ENCODE measurements around the gene PLEKHM3. TPM values are rescaled to one million over a fixed set of nuclear protein-coding genes. Genes with fewer than 3 reads are reported as not detected.

The PLEKHM3 gene, protein sequence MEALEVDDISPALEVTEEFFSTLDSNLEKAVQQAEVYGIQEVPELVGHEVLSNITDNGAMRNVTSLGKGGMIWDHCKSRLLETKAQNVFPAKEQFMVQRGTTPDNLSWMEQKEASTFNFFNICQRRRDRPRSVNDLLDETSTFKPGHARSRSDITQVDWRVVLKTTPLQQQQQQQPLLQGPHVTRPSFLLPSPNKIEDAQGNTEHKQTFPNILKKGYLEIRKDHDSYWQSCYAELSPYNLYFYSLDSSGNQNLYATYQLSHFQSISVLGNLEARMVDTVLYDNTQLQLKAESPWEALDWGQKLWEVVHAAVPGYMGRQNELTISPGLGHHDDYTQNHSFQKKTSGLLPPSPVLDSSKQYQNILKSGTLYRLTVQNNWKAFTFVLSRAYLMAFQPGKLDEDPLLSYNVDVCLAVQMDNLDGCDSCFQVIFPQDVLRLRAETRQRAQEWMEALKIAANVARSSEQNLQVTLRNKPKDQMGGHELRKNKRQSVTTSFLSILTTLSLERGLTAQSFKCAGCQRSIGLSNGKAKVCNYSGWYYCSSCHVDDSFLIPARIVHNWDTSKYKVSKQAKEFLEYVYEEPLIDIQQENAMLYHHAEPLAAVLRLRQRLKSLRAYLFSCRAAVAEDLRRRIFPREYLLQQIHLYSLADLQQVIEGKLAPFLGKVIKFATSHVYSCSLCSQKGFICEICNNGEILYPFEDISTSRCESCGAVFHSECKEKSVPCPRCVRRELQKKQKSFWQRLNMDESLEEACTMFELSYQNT
- total RNA-seq: 7.9 and 13.7 TPM in 2 replicates

DNA sequence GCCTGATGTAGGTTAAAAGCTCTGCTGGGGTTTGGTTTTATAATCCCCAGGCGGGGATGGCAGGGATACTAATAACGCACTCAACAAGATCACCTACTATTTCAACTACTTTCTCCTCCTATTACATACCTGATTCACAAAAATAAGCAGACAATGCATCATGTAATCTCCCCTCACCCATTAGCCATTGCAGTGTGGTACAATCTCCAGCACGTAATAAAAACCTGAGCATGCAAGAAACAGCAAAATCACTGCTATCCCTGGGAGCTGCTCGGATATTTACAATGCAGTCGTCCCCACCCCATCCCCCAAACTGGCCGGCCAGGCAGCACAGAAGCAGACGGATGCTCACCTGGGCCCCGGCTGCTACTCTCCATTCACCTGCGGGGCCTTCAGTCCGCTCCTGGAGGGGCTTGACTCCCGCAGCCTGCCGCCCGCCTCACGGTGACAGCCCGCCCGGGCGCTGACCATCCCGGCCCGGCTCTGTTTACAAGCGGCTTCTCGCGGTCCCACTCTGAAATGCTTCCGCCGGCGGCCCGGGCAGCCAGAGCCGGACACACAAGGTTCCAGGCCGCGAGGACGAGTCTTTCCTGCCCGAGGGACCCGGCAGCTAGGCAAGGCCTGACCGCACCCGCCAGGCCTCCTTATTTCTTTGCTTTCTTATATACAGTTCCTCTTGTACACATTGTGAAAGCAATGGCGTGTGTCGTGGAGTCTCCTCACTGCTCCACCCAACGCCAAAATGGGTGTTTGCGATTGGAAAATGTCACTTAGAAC is at the start of gene PLEKHM3:
TSS of gene PLEKHM3 (minus strand) at position 491 of the 777 bp plus-strand sequence. CDS start 23,888 bp downstream, outside the sequence.

Other genes starting within 250 kb of the PLEKHM3 start
- gene CRYGD, start 99.0 kb upstream of the PLEKHM3 start, total RNA-seq: not detected in 2 replicates
- not detected in 2 replicates for gene CRYGC, start 104.3 kb upstream of the PLEKHM3 start, total RNA-seq
- gene CRYGB, start 120.6 kb upstream of the PLEKHM3 start, total RNA-seq: not detected in 2 replicates
- gene CRYGA, start 138.1 kb upstream of the PLEKHM3 start, total RNA-seq: not detected in 2 replicates
- not detected in 2 replicates for gene C2orf80, start 164.5 kb upstream of the PLEKHM3 start, total RNA-seq
- 64.7 and 88.7 TPM in 2 replicates for gene IDH1, start 229.5 kb upstream of the PLEKHM3 start, total RNA-seq
- gene PIKFYVE, start 240.7 kb upstream of the PLEKHM3 start, total RNA-seq: 15.5 and 32.1 TPM in 2 replicates

Data from bladder microvascular endothelial cell (primary cell).